HG02623 (cell line): ENCODE measurements around the gene GZMM.

Experiments used
- ATAC-seq: cut with Tn5 transposase; IDR thresholded peaks from one replicate; pipeline ENCODE4 v1.9.1; 2021; ENCODE audit warnings: moderate library complexity; ENCODE audit not compliant: unreplicated experiment

The GZMM gene

GRCh38 chr19:543910-544608 is at the start of gene GZMM:
Gene GZMM (plus strand): TSS chr19:544053. CDS start chr19:544072, 19 bp downstream.
- ATAC-seq: no peak

GRCh38 chr19:494171-495080 is 49.4 kb upstream of the GZMM start:
- no peak for ATAC-seq

- no peak for ATAC-seq
These were observed 48.8 kb upstream of the GZMM start for GRCh38 chr19:495081-495401.

GRCh38 chr19:495402-496111 is 48.3 kb upstream of the GZMM start:
- no peak for ATAC-seq

GRCh38 chr19:496112-496665 is 47.7 kb upstream of the GZMM start, which contains the start of gene MADCAM1:
Gene MADCAM1 (plus strand): TSS chr19:496486. CDS start chr19:496500, 14 bp downstream.
- ATAC-seq: no peak

- no peak for ATAC-seq
These were observed 46.9 kb upstream of the GZMM start for GRCh38 chr19:496986-497385.

GRCh38 chr19:497491-497868 is 46.4 kb upstream of the GZMM start:
- no peak for ATAC-seq

GRCh38 chr19:497869-498510 is 45.9 kb upstream of the GZMM start:
- no peak for ATAC-seq

- no peak for ATAC-seq
These were observed 45.4 kb upstream of the GZMM start for GRCh38 chr19:498511-498891.

- ATAC-seq: no peak
These were observed 44.8 kb upstream of the GZMM start for GRCh38 chr19:498977-499623.

- no peak for ATAC-seq
These were observed 42.2 kb upstream of the GZMM start for GRCh38 chr19:501646-502045.

- ATAC-seq: no peak
These were observed 39.2 kb upstream of the GZMM start for GRCh38 chr19:504616-505015.

- ATAC-seq: peak; percentile 67
These were observed 37.2 kb upstream of the GZMM start for GRCh38 chr19:506404-507285.

GRCh38 chr19:507286-508203 is 36.3 kb upstream of the GZMM start, which contains the start of gene TPGS1:
Gene TPGS1 (plus strand): TSS chr19:507497. CDS start chr19:507507, 10 bp downstream.
- peak; percentile 43 for ATAC-seq

GRCh38 chr19:508204-509150 is 35.4 kb upstream of the GZMM start:
- ATAC-seq: no peak

- ATAC-seq: no peak
These were observed 33.2 kb upstream of the GZMM start for GRCh38 chr19:510606-511100.
